Occipital lobe (tissue), 2 donors: Measurements from ENCODE around the gene FBXW8. TPM values are rescaled to one million over a fixed set of nuclear protein-coding genes. Genes with fewer than 3 reads are reported as not detected.

Experiments used
- DNase-seq: peaks from one replicate; lab custom pipeline; 2025; lab: John Stamatoyannopoulos, UW
- total RNA-seq: library from RNA; depleted of rRNA; stranded (reverse); fragments of >200 nt; gene quantifications from one replicate; pipeline ENCODE4 v1.2.3, GENCODE V29; 2014

The FBXW8 gene
- total RNA-seq, 1 donor from 2014 or later: 11.9 TPM

- DNase-seq: no peak
Observed at GRCh38 chr12:117037289-117038022, 126.7 kb downstream of the FBXW8 start.

DNA sequence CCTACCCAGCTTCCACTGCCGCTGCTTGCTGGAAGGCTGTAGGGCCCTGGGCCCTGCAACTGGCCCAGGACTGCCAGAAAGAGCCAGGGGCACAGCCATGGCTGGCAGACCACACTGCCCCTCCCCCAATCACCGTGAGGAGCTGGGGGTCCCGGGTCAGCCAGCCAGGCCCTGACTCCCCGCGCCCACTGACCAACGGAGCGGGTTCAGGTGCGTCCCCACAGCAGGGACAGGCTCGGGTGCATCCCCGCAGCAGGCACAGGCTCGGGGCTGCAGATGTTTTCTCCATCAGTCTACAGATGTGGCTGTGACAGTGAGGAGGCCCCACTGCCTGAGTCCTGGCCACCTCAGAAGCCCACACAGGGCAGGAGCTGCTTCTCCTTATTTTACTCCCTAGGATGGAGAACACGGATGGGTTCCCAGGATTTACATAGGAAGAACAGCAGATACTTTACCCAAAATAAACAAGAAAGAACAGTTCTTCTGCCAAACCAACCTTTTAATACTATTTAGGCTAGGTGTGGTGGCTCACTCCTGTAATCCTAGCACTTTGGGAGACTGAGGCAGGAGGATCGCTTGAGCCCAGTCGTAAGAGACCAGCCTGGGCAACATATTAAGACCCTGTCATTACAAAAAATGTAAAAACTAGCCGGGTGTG, 127.4 kb downstream of the FBXW8 start:
- no peak for DNase-seq

- DNase-seq: no peak
Observed at GRCh38 chr12:117038919-117039318, 128.2 kb downstream of the FBXW8 start.

DNA sequence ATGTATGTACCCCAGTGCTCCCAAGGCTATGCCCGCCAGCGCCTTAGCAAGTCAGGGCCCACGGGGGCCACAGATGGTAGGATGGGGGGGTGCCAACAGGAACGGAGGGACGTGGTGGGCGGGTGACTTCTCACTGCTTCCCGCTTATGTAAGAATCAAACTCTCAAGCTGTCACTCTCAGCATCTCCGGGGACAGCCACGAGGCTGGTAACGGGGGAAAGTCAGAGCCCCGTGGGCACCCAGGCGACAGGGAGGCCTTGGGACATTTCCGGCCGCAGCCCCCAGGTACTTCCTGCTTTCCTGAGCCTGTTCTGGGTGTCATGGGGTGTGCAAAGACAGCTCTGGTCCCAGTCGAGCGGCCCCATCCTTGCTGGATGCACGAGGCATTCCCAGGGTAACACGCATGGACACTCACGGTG, 129.2 kb downstream of the FBXW8 start:
- no peak for DNase-seq

- no peak for DNase-seq
Observed at GRCh38 chr12:117040496-117040895, 129.7 kb downstream of the FBXW8 start.

GRCh38 chr12:117041798-117042170, 131.0 kb downstream of the FBXW8 start:
- no peak for DNase-seq

DNA sequence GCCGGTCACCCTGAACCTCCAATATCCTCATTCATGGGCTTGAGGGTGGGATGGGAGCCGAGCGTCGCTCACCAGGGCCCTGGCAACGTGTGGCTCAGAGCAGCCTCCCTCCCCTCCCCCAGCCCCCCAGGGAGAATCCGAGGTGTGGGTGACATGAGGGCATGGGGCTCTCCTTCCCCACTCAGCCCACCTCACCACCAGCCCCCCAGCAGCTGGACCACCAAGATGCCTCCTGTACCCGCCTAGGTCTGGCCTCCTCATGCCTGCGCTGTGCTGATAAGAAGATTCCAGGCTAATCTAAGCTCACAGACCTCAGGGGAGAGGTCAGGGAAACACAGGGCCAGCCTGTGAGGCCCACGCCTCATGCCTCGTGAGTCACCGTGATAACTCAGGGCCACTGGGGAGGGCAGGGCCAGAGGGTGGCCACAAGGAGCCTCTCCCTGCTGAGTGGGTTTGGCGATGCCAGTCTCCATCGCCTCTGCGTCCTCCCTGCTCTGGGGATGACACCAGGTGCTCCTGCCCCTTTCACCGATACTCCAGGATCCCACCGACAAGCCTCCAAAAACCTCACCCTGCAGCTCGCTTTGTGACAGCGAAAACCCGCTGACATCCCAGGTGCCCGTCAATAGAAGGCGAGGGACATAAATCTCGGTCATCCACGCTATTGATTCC, 131.6 kb downstream of the FBXW8 start:
- no peak for DNase-seq

DNA sequence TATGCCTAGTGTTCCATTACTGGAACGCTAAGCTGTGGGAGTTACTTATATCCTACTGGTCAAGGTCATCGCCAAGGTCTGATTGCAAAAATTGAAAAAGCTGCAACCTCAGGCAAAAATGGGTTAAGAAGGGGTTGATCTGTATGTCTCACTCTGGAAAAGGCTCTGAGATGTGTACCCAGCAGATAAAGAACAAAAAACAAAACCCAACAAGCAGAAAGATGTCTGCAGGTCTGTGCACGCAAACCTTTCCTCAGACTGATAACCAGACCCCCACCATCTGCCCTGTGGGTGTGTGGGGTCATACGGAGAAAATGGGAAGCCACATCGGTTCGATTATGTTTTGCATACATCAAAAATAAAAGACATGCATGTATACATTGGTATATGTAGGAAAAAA, 132.1 kb downstream of the FBXW8 start:
- DNase-seq: no peak

- DNase-seq: no peak
Observed at GRCh38 chr12:117044311-117044710, 133.6 kb downstream of the FBXW8 start.

GRCh38 chr12:117044790-117045159, 134.0 kb downstream of the FBXW8 start:
- no peak for DNase-seq

GRCh38 chr12:117045160-117046010, 134.6 kb downstream of the FBXW8 start:
- peak; percentile 29 for DNase-seq

GRCh38 chr12:117046011-117046369, 135.2 kb downstream of the FBXW8 start:
- DNase-seq: no peak

GRCh38 chr12:117046425-117046824, 135.7 kb downstream of the FBXW8 start:
- no peak for DNase-seq

DNA sequence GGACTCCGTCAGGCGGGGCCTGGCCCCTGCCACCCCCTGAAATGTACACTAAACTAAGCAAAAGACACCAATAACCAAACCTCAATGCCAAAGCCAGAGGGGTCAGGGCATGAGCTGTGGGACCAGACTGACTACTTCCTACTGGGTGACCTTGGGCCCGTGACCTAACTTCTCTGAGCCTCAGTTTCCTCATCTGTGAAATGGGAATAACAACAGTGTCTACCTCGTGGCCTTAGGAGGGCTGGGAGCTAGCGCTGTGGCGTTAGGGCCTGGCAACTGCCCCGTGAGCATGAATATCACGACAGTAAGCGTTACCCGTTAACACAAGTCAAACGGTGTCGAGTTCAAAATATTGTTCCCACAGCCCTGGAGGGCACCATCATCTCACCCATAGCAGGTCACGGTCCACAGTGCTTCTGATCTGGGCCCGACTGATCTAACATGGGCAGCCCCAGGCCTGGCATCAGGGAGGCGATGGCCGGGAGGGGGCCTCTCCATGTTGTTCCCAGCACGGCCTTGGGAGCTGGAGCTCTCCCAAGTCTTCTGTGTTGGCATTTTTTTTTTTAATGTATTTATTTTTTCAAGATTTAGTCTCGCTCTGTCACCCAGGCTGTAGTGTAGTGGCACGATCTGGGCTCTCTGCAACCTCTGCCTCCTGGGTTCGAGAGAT, 136.2 kb downstream of the FBXW8 start:
- no peak for DNase-seq

GRCh38 chr12:117047810-117048584, 137.2 kb downstream of the FBXW8 start:
- no peak for DNase-seq

DNA sequence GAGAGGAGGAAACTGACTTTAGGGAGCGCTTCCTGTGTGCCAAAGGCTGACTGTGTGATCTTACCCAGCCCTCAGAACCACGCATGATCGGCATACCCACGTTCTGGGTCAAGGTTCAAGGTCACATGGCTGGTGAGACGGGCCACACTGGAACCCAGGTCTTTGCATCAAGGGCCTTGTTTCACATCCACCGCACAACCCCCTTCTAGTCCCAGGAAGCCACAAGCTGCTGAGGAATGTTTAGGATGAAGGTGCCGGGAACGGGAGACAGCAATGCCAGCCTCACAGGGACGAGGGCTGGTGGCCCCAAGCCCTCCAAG, 137.8 kb downstream of the FBXW8 start:
- no peak for DNase-seq

DNA sequence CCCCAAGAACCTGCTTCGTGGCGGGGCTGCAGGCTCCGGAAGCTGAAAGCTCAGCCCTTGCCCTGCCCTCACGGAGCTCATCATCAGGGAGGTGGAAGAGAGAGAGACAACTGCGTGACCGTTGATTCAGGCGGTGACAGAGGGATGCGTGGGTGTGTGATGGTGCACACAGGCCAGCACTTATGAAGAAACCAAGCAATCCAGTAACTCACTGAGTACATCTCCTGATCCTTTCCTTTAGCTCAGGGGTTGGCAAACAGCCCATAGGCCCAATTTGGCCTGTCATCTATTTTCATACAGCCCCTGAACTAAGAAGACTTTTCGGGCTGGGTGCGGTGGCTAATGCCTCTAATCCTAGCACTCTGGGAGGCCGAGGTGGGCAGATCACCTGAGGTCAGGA, 138.5 kb downstream of the FBXW8 start:
- no peak for DNase-seq

- DNase-seq: no peak
Observed at GRCh38 chr12:117050060-117050459, 139.3 kb downstream of the FBXW8 start.

GRCh38 chr12:117051380-117051779, 140.6 kb downstream of the FBXW8 start:
- DNase-seq: no peak

DNA sequence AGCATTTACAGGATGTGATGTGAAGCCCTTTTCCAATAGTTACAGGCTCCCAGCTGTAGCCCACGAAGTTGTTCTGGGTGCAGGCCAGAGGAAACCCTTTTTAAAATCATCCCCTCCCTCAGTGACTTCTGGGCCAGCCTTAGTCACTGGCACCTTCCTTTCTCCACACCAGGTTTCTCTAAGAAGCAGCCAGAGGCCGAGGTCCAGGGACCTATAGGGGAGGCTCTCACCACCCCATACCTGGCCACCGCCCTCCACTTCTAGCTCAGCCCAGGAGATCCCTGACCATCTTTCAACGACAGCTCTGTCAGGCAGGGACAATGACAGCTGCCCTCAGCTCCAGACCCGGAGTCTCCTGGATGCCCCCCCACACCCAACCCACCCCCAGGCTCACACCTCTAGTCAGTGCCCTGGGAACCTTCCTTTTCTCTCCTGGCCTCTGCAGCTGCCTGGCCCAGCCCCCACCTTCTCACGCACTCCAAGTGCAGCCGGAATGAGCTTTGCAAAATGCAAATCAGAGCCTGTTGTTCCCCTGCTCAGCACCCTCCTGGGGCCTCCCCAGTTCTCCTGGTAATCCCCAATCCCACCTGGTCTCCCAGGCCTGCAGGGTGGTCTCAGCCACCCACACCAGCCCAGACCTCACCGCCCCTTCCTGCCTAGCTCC, 141.8 kb downstream of the FBXW8 start:
- no peak for DNase-seq
